Adrenal gland (tissue), 12 donors: Measurements from ENCODE around the gene TEAD4. TPM values are rescaled to one million over a fixed set of nuclear protein-coding genes. Genes with fewer than 3 reads are reported as not detected.

ENCODE experiments used
- DNase-seq, 7 donors: peaks; one replicate each; pipeline ENCODE4 v3.0.0-alpha.2; 2019 to 2020
- H3K27ac ChIP-seq, 5 donors: fragments of 200-600 bp; sonication (generic) in 4 of 5; 1 replicate in 3 of 5; 2 replicates in 2 of 5; pipeline versions ENCODE4 v1.5.1 to v1.8.0; 2016 to 2020; ENCODE audit warnings: mild to moderate bottlenecking in 1 of 5
- H3K27me3 ChIP-seq: fragments of 200-600 bp; 2 replicates; pipeline ENCODE4 v1.8.0; 2021
- H3K36me3 ChIP-seq, 2 donors: fragments of 200-600 bp; replicated peaks in 1 of 2; 1 replicate in 1 of 2; 2 replicates in 1 of 2; pipeline versions ENCODE4 v1.5.1 to v1.8.0; 2018 to 2022
- H3K4me1 ChIP-seq, 2 donors: fragments of 200-600 bp; replicated peaks in 1 of 2; 1 replicate in 1 of 2; 2 replicates in 1 of 2; pipeline versions ENCODE4 v1.5.1 to v1.8.0; 2018 to 2021
- H3K4me3 ChIP-seq, 4 donors: fragments of 200-600 bp; sonication (generic) in 3 of 4; one replicate each; pipeline ENCODE4 v1.5.1; 2016 to 2018
- H3K9me3 ChIP-seq, 3 donors: fragments of 200-600 bp; sonication (generic) in 1 of 3; replicated peaks in 1 of 3; 1 replicate in 2 of 3; 2 replicates in 1 of 3; pipeline versions ENCODE4 v1.5.1 to v1.8.0; 2016 to 2021
- POLR2A ChIP-seq, 2 donors: fragments of 450-650 bp; IDR thresholded peaks; one replicate each; pipeline ENCODE4 v1.6.1; 2017; ENCODE audit warnings: antibody characterized with exemption in 2 of 2, mild to moderate bottlenecking in 2 of 2, moderate library complexity in 1 of 2
- WGBS, 4 donors: extraction: QIAGEN DNeasy Blood & Tissue Kit in 2 of 4; methylation state at CpG; one replicate each; pipeline versions ENCODE4 v1.1.5 to v1.1.7; 2013 to 2017; 5-methylcytosine and 5-hydroxymethylcytosine counted together
- intact Hi-C, 2 donors: fragments of 100-400 bp; cut with DNase I; formaldehyde crosslinking; loops; one replicate each; pipeline versions ENCODE4 v1.14.1 to v1.15.0; 2022 to 2023
- polyA plus RNA-seq, 3 donors: library from polyadenylated mRNA; stranded (reverse); fragments of 200-250 nt in 2 of 3; fragments of 350-450 nt in 1 of 3; fragmentation: Illumina TruSeq in 1 of 3; extraction: RNeasy Lipid Tissue Mini Kit (QIAGEN cat#74804) in 1 of 3; gene quantifications; one replicate each; pipeline ENCODE4 v1.2.3, GENCODE V29; 2013 to 2014
- total RNA-seq, 9 donors: library from RNA; depleted of rRNA in 4 of 9; stranded (reverse); fragments of >200 nt in 4 of 9; fragments of 120-200 nt in 1 of 9; fragmentation: NEBNext Ultra II Directional in 1 of 9; extraction: Animal tissue kit (Norgen Biotek cat#: 25700) in 1 of 9; gene quantifications; one replicate each; pipeline versions ENCODE4 v1.1.0 to v1.2.4, GENCODE V29; 2013 to 2023
- TF ChIP-seq, protein P1 (sequence below), 6 experiments: fragments of 450-650 bp in 4 of 6; fragments of 200-600 bp in 2 of 6; sonication (generic) in 1 of 6; IDR thresholded peaks; 1 replicate in 5 of 6; 2 replicates in 1 of 6; pipeline versions ENCODE4 v1.5.1 to v1.8.0; 2016 to 2021; ENCODE audit warnings: antibody characterized with exemption in 6 of 6, mild to moderate bottlenecking in 2 of 6, moderate library complexity in 1 of 6
- donor health status: healthy with polysubstance abuse.
- donor health status: Bipolar disorder and iron deficiency.
- donor health status: DM: yes; HTN: yes; CAD: no.
- donor health status: DM: no; HTN: no; CAD: no.
- donor health status: DM: no; HTN: no; CAD: no.
- donor health status: DM: yes; HTN: yes; CAD: no.

The TEAD4 gene
- total and polyA plus RNA-seq, 12 donors = 1.2 to 16.6 (median 7.6) TPM

DNA sequence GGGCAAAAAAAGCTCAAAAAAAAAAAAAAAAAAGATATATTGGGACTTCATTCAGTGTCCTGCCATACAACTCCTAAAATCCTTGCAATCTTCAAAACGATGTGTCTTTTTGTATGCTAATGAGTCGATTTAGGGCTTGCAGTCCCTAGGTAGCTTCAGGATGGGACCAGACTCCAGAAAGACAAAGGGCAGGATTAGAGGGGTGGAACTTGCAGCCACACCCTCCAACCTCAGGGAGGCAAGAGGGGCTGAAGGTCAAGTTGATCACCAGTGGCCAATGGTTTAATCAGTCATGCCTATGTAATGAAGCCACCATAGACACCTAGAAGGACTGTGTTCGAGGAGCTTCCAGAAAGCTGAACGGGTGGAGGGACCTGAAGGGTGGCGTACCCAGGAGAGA is 29.3 kb downstream of the TEAD4 start:
- intact Hi-C loops = no loop called here
- H3K9me3 ChIP-seq = peaks cover 0 to 5% (median 0%) of the 10 kb centered on the region in 3 donors
- no peak for DNase-seq
- no peak overlapping the region for H3K4me3 ChIP-seq
- 87 to 91% (median 89%) methylated on average over 5 of the region's 5 CpGs for WGBS, 4 donors
- TF ChIP-seq POLR2A (IDR thresholded peaks at IDR 0.05) = no peak
- TF ChIP-seq, protein P1, sequence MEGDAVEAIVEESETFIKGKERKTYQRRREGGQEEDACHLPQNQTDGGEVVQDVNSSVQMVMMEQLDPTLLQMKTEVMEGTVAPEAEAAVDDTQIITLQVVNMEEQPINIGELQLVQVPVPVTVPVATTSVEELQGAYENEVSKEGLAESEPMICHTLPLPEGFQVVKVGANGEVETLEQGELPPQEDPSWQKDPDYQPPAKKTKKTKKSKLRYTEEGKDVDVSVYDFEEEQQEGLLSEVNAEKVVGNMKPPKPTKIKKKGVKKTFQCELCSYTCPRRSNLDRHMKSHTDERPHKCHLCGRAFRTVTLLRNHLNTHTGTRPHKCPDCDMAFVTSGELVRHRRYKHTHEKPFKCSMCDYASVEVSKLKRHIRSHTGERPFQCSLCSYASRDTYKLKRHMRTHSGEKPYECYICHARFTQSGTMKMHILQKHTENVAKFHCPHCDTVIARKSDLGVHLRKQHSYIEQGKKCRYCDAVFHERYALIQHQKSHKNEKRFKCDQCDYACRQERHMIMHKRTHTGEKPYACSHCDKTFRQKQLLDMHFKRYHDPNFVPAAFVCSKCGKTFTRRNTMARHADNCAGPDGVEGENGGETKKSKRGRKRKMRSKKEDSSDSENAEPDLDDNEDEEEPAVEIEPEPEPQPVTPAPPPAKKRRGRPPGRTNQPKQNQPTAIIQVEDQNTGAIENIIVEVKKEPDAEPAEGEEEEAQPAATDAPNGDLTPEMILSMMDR (IDR thresholded peaks at IDR 0.05) = no peak
- H3K36me3 ChIP-seq = no peaks in the 10 kb centered on the region
- no peak overlapping the region for H3K27ac ChIP-seq
- no peaks in the 10 kb centered on the region for H3K4me1 ChIP-seq
- H3K27me3 ChIP-seq = no peaks in the 10 kb centered on the region

DNA sequence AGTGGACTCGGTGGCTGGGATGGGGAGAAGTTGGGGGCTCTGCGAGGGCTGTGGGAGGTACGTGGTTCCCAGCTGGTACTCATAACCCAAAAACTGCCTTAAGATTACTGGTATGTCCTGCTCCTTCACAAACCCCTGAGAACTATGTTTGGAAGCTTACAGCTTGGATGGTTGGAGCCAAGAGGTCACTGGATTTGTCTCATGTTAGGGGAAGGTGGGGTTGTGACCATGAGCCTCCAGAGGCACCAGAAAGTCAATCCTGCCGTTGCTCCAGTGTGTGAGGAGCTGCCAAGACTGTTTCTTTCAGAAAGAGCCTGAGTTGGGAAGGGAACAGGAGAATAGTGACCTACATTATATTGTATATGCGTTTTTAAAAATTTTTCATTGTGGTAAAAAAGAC is 33.5 kb downstream of the TEAD4 start:
- WGBS, 4 donors = 74 to 80% (median 77%) methylated on average over 5 of the region's 5 CpGs
- TF ChIP-seq, protein P1 (IDR thresholded peaks at IDR 0.05) = no peak
- TF ChIP-seq POLR2A (IDR thresholded peaks at IDR 0.05) = no peak
- no peak for DNase-seq
- no peak overlapping the region for H3K27ac ChIP-seq
- H3K9me3 ChIP-seq = peaks cover 0 to 5% (median 0%) of the 10 kb centered on the region in 3 donors
- no peaks in the 10 kb centered on the region for H3K4me1 ChIP-seq
- intact Hi-C loops = no loop called here
- no peak overlapping the region for H3K4me3 ChIP-seq
- H3K27me3 ChIP-seq = no peaks in the 10 kb centered on the region
- no peaks in the 10 kb centered on the region for H3K36me3 ChIP-seq

DNA sequence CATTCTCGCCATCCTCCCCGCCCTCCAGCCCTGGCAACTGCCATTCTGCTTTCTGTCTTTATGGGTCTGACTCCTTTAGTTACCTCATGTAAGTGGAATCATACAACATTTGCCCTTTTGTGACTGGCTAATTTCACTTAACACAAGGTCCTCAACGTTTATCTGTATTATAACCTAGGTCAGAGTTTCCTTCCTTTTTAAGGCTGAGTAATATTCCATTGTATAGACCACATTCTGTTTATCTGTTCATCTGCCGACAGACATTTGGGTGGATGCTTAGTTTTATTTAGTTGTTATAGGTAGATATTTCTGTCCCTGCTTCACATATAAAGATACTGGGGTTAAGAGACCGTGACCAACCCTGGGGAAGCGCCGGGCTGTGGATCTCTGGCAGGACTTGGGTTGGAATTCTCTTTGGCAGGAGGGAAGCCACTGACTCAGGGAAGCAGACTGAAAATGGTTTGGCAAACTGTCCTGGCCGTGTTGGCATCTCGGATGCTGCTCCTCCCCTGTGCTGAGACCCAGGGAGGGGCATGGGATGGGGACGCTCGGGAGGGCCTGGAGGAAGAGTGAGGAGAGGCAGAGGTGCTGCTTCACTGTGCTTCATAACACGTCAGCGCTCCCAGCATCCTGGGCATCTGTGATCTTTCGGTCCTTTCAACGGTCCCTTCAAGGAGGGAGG is 38.9 kb downstream of the TEAD4 start:
- no peak for DNase-seq
- 80 to 90% (median 87%) methylated on average over 10 to 15 of the region's 15 CpGs for WGBS, 4 donors
- H3K27ac ChIP-seq = no peak overlapping the region

DNA sequence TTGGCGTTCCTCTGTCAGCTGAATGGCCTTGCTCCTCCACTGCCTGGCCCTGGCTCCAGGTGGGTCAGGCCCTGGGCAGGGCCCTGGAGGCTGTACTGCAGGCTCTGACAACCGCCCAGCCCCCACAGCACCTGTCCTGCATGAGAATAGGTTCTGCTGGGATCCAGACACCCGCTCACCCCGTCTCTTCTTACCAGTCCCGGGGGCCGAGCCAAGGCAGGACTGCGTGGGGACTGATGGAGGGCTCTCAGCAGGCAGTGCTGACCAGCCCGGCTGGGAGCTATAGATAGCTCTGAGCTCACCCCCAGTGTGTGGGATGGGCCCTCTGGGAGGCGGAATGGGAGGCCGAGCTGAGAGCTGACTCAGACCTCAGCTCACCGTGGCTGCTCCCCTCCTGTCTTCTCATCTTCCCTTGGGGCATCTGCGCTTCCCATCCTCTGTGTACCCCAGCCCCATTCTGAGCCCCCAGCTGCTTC is 39.6 kb downstream of the TEAD4 start:
- no peak overlapping the region for H3K4me3 ChIP-seq
- no peaks in the 10 kb centered on the region for H3K36me3 ChIP-seq
- no peaks in the 10 kb centered on the region for H3K9me3 ChIP-seq
- intact Hi-C loops = no loop called here
- 62 to 73% (median 66%) methylated on average over 5 to 12 of the region's 12 CpGs; no CpG with 5 or more reads in 1 of the 4 donors for WGBS, 4 donors
- no peaks in the 10 kb centered on the region for H3K4me1 ChIP-seq
- no peaks in the 10 kb centered on the region for H3K27me3 ChIP-seq
- TF ChIP-seq, protein P1 (IDR thresholded peaks at IDR 0.05) = no peak
- no peak for TF ChIP-seq POLR2A (IDR thresholded peaks at IDR 0.05)
- no peak overlapping the region for H3K27ac ChIP-seq
- DNase-seq = no peak

More for the DNA sequence above, 38.9 kb downstream of the TEAD4 start:
- no peak overlapping the region for H3K4me3 ChIP-seq
- H3K27me3 ChIP-seq = no peaks in the 10 kb centered on the region
- H3K9me3 ChIP-seq = no peaks in the 10 kb centered on the region
- H3K36me3 ChIP-seq = no peaks in the 10 kb centered on the region
- H3K4me1 ChIP-seq = no peaks in the 10 kb centered on the region
- TF ChIP-seq POLR2A (IDR thresholded peaks at IDR 0.05) = no peak
- TF ChIP-seq, protein P1 (IDR thresholded peaks at IDR 0.05) = no peak
- intact Hi-C loops = no loop called here
